ENCODE results near the gene CARD18. TPM values are rescaled to one million over a fixed set of nuclear protein-coding genes. Genes with fewer than 3 reads are reported as not detected.

The CARD18 gene
- total RNA-seq, 1 experiment from 2014 or later: not detected

DNA sequence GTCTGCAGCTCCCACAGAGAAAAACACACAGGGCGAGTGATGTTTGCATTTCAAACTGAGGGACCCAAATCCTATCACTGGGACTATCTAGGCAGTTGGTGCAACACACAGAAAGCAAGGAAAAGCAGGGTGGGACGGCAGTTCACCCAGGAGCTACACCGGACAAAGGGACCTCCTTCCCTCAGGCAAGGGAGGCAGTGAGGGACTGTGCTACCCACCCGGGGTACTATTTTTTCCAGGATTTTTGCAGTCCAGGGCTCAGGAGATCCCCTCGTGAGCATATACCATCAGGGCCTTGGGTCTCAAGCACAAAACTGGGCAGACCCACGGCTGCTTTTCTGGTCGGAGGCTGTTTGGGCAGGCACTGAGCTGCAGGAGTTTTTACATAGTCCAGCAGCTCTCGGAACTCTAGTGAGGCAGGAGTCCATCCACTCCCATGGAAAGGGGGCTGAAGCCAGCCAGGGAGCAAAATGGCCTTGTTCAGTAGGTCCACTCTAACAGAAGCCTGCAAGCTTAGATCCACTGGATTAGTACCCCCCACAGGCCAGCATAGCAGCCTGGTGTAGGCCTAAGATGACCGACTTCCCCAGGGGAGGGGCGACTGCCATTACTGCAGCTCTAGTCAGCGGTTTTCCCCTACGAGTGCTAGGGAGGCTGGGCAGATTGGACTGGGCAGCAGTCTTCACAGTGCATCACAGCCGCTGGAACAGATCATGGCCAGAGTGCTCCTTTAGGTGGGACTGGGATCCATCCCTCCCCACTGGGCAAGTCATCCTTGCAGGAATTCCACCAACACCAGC lies 28.2 kb downstream of the CARD18 start:
- Histone ChIP-seq H4K5ac (ENCODE audit: insufficient read length, low read depth, low read length) (no peak overlapping the region), H3K14ac (ENCODE audit: insufficient read depth, low read length) (no peak overlapping the region; the same call in 1 of the 2 replicates), H3K4ac (ENCODE audit: low read depth, low read length) (no peak overlapping the region), H3K79me2 (ENCODE audit: insufficient read depth, low read length) (no peaks in the 10 kb centered on the region), H3K56ac (ENCODE audit: insufficient read length, low read depth, low read length) (no peak overlapping the region), H4K91ac (ENCODE audit: insufficient read length, low read depth, low read length) (no peak overlapping the region), H3K23me2 (ENCODE audit: insufficient read length, low read depth, low read length, poor library complexity, severe bottlenecking) (no peaks in the 10 kb centered on the region), H2BK12ac (ENCODE audit: insufficient read length, low read depth, low read length) (no peak overlapping the region), H3K4me1 (ENCODE audit: insufficient read depth, low read length) (no peaks in the 10 kb centered on the region), H3K23ac (ENCODE audit: insufficient read length, low read depth, low read length) (no peak overlapping the region), H2AK5ac (ENCODE audit: insufficient read length, low read length) (no peak overlapping the region), H3K18ac (ENCODE audit: insufficient read length, low read depth, low read length) (no peak overlapping the region), H2BK15ac (ENCODE audit: low read depth, low read length) (no peak overlapping the region), H3K27ac (ENCODE audit: insufficient read length, low read depth, low read length) (no peak overlapping the region), H2BK20ac (ENCODE audit: low read depth, low read length, poor library complexity, severe bottlenecking) (no peak overlapping the region), H4K20me1 (ENCODE audit: control insufficient read depth, insufficient read depth, insufficient read length) (no peaks in the 10 kb centered on the region), H2AFZ (ENCODE audit: low read length) (no peak overlapping the region), H3T11ph (ENCODE audit: low read length) (no peak overlapping the region), H3K4me2 (ENCODE audit: insufficient read depth, insufficient read length, low read length) (no peak overlapping the region), H3K9me3 (ENCODE audit: control insufficient read depth, low read depth, low read length) (no peaks in the 10 kb centered on the region), H2BK5ac (ENCODE audit: insufficient read length, low read length) (no peak overlapping the region), H2BK120ac (ENCODE audit: low read depth, low read length, poor library complexity, severe bottlenecking) (no peak overlapping the region), H3K27me3 (ENCODE audit: insufficient read depth, low read length) (no peaks in the 10 kb centered on the region), H3K9ac (ENCODE audit: extremely low read depth, insufficient read length, low read length) (no peak overlapping the region), H4K8ac (replicated peaks; ENCODE audit: insufficient read length, low read depth, low read length) (no peak overlapping the region), H3K79me1 (ENCODE audit: insufficient read depth, low read depth, low read length, poor library complexity, severe bottlenecking) (no peaks in the 10 kb centered on the region)
- peaks cover 0 to 3% (median 0%) of the 10 kb centered on the region in 3 experiments; a peak in 3 of 7 replicates for H3K36me3 Mint-ChIP-seq (ENCODE audit: insufficient read depth in 1 of 3, low read depth in 3 of 3)
- no peak overlapping the region for H3K4me3 Mint-ChIP-seq
- peaks cover 0 to 2% of the 10 kb centered on the region in 2 experiments; a peak in 3 of 5 replicates for H3K9me3 Mint-ChIP-seq
- peaks cover 1% of the 10 kb centered on the region; the same call in 1 of the 2 replicates for H3K27me3 Mint-ChIP-seq (ENCODE audit: low read depth)
- H3K4me1 Mint-ChIP-seq: peaks cover 10 to 12% of the 10 kb centered on the region in 2 experiments
- TF ChIP-seq, protein P1, sequence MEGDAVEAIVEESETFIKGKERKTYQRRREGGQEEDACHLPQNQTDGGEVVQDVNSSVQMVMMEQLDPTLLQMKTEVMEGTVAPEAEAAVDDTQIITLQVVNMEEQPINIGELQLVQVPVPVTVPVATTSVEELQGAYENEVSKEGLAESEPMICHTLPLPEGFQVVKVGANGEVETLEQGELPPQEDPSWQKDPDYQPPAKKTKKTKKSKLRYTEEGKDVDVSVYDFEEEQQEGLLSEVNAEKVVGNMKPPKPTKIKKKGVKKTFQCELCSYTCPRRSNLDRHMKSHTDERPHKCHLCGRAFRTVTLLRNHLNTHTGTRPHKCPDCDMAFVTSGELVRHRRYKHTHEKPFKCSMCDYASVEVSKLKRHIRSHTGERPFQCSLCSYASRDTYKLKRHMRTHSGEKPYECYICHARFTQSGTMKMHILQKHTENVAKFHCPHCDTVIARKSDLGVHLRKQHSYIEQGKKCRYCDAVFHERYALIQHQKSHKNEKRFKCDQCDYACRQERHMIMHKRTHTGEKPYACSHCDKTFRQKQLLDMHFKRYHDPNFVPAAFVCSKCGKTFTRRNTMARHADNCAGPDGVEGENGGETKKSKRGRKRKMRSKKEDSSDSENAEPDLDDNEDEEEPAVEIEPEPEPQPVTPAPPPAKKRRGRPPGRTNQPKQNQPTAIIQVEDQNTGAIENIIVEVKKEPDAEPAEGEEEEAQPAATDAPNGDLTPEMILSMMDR (conservative IDR thresholded peaks at IDR 0.05): no peak
- no CpG with 5 or more reads among the region's 13 CpGs for WGBS (ENCODE audit: extremely low coverage, insufficient read length, low lambda C conversion rate)
- DNase-seq: no peak
- no peak overlapping the region for H3K27ac Mint-ChIP-seq

Measured in H9 (cell line).